GM18499 (cell line): Measurements from ENCODE around the gene GDI1.

ENCODE experiments used
- ATAC-seq: cut with Tn5 transposase; IDR thresholded peaks from one replicate; pipeline ENCODE4 v1.9.1; 2021; ENCODE audit warnings: moderate number of reproducible peaks; ENCODE audit not compliant: insufficient read depth, unreplicated experiment

The GDI1 gene

GRCh38 chrX:154436374-154436982 lies 476 bp upstream of the GDI1 start:
- no peak for ATAC-seq

- no peak for ATAC-seq
Measured at GRCh38 chrX:154437971-154438893, 1.3 kb downstream of the GDI1 start.

- no peak for ATAC-seq
Measured at GRCh38 chrX:154439841-154440240, 2.9 kb downstream of the GDI1 start.

GRCh38 chrX:154440623-154441357 lies 3.8 kb downstream of the GDI1 start:
- no peak for ATAC-seq

- ATAC-seq: no peak
Measured at GRCh38 chrX:154441564-154441963, 4.6 kb downstream of the GDI1 start.

- no peak for ATAC-seq
Measured at GRCh38 chrX:154441984-154442707, 5.2 kb downstream of the GDI1 start.

GRCh38 chrX:154443479-154443910 lies 6.5 kb downstream of the GDI1 start:
- no peak for ATAC-seq

- ATAC-seq: no peak
Measured at GRCh38 chrX:154443992-154444754, 7.2 kb downstream of the GDI1 start, which contains the start of gene FAM50A. FAM50A (plus strand) TSS chrX:154444141; CDS start chrX:154444236, 95 bp downstream.

- no peak for ATAC-seq
Measured at GRCh38 chrX:154444755-154445246, 7.8 kb downstream of the GDI1 start.

- ATAC-seq: no peak
Measured at GRCh38 chrX:154445776-154446175, 8.8 kb downstream of the GDI1 start.

- no peak for ATAC-seq
Measured at GRCh38 chrX:154446430-154446829, 9.5 kb downstream of the GDI1 start.

GRCh38 chrX:154448484-154448883 lies 11.5 kb downstream of the GDI1 start:
- ATAC-seq: no peak

- no peak for ATAC-seq
Measured at GRCh38 chrX:154449618-154450017, 12.7 kb downstream of the GDI1 start.

- ATAC-seq: no peak
Measured at GRCh38 chrX:154450312-154450711, 13.4 kb downstream of the GDI1 start.

GRCh38 chrX:154452823-154453222 lies 15.9 kb downstream of the GDI1 start:
- no peak for ATAC-seq

GRCh38 chrX:154457491-154458115 lies 20.6 kb downstream of the GDI1 start:
- no peak for ATAC-seq

GRCh38 chrX:154458116-154458953 lies 21.4 kb downstream of the GDI1 start, which contains the start of gene PLXNA3:
PLXNA3 (plus strand) TSS chrX:154458281; CDS start chrX:154460184, 1,903 bp downstream.
- no peak for ATAC-seq
